GM06990 (cell line): ENCODE measurements around the gene PSORS1C1.

Experiments
- DNase-seq: peaks from one replicate; pipeline ENCODE4 v3.0.0-alpha.2; 2011; ENCODE audit not compliant: insufficient read length; ENCODE audit errors: extremely low read depth
- H3K27me3 ChIP-seq: replicated peaks from 2 replicates; pipeline ENCODE4 v1.6.0; 2011; ENCODE audit warnings: low read length; ENCODE audit not compliant: control insufficient read depth, insufficient read depth
- H3K36me3 ChIP-seq: 2 replicates; pipeline ENCODE4 v1.5.1; 2011; ENCODE audit warnings: low read length; ENCODE audit not compliant: control insufficient read depth, insufficient read depth
- H3K4me3 ChIP-seq: replicated peaks from 2 replicates; pipeline ENCODE4 v1.5.1; 2011; ENCODE audit warnings: low read depth, mild to moderate bottlenecking, control low read depth, low read length
- CTCF ChIP-seq: IDR thresholded peaks from 2 replicates; pipeline ENCODE4 v1.5.1; 2011; ENCODE audit warnings: low read length, control low read depth, mild to moderate bottlenecking, inconsistent platforms; ENCODE audit not compliant: insufficient read depth, poor library complexity, severe bottlenecking

Gene PSORS1C1

GRCh38 chr6:31083742-31084354 lies 30.8 kb upstream of the PSORS1C1 start:
- no peak for DNase-seq

DNA sequence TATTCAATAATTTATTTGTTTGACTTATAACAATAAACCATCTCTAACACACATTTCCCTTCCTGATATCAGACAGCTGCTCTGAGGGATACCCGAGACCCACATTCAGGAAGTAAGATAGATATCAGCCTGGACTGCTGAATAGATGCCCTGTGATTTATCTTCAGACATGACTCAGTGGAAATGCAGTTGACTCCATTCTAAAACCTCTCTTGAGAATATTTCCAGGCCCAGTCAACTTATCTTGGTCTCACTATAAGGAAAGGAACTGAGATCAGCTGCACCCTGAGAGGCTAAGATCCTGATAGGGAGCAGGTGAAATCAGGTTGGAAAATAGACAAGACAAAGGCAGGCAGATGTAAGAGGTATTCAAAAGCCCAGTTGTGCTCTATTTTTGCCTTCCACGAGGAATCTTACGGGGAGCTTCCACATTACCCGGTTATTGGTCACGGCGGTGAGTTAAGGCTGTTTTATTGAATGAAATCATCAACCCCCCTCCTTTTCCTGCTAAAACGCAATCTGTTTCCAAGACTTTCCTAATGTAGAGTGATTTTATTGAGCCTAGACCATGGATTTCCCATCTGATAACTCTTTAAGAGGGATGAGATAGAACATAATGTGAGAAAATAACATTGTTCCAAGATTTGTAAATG lies 27.7 kb upstream of the PSORS1C1 start:
- DNase-seq = no peak
- Histone ChIP-seq H3K36me3 (no peaks in the 10 kb centered on the region), H3K27me3 (no peaks in the 10 kb centered on the region; the same call in 1 of the 2 replicates), H3K4me3 (no peak overlapping the region)
- no peak for TF ChIP-seq CTCF

More at GRCh38 chr6:31083742-31084354, 30.8 kb upstream of the PSORS1C1 start:
- H3K4me3 ChIP-seq = no peak overlapping the region
- peak; percentile 72 for TF ChIP-seq CTCF
- H3K27me3 ChIP-seq = no peaks in the 10 kb centered on the region
- H3K36me3 ChIP-seq = no peaks in the 10 kb centered on the region

DNA sequence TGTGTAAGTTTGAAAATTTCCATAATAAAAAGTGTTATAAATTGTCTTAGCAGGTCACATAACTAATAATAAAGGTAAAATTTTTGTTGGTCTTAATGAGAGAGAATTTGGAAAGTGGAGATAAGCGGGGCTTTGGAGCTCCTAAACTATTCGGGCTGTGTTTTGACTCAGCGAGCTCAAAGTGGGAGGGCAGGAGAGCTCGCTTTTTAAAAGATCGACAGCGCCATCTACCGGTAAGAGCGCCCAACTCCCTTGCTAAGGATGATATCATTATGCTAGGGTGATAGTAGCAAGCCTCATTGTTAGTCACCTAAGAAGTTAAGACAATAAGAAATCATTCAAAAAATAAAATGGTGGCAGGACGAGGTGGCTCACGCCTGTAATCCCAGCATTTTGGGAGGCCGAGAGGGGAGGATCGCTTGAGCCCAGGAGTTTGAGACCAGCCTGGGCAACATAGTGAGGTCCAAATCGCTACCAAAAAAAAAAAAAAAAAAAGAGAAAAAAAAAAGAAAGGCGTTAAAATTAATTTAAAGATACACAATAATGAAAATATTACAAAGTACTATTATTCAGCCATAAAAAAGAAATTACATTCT lies 27.0 kb upstream of the PSORS1C1 start:
- peak; percentile 73 for TF ChIP-seq CTCF
- no peaks in the 10 kb centered on the region for H3K36me3 ChIP-seq
- DNase-seq = peak; percentile 39
- no peaks in the 10 kb centered on the region; the same call in 1 of the 2 replicates for H3K27me3 ChIP-seq
- H3K4me3 ChIP-seq = no peak overlapping the region

- no peak for TF ChIP-seq CTCF
- DNase-seq = no peak
- Histone ChIP-seq H3K4me3 (no peak overlapping the region), H3K36me3 (no peaks in the 10 kb centered on the region), H3K27me3 (no peaks in the 10 kb centered on the region; the same call in 1 of the 2 replicates)
Observed at GRCh38 chr6:31090275-31090972, 24.2 kb upstream of the PSORS1C1 start.

DNA sequence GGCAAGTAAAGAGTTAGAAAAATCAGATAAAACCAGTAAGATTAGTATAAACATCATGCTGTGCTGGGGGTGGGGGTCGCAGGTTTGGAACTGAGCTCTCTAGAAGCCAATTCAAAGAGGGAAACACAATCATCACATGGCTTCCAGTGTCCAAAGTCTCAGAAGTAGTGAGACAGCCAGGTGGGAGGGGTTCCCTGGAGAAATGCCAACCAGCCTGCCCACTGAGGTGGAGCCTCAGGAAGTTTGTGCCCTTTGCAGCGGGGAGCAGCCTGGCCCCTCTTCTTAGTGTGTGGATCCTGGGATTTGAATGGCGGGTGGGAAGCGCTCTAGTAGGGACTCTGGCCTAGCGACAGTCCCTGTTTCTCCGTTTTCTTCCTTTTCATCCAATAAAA lies 23.6 kb upstream of the PSORS1C1 start:
- no peak for DNase-seq
- Histone ChIP-seq H3K4me3 (no peak overlapping the region), H3K27me3 (no peaks in the 10 kb centered on the region; the same call in none of the 2 replicates), H3K36me3 (no peaks in the 10 kb centered on the region)
- TF ChIP-seq CTCF = no peak
